HepG2 (cell line): ENCODE results near the gene ABCB6. TPM values are rescaled to one million over a fixed set of nuclear protein-coding genes. Genes with fewer than 3 reads are reported as not detected.
A peak's percentile ranks its signal among the peaks of the same experiment; 100 is the strongest.

ENCODE experiments used
- FOXP1 ChIP-seq, 2 experiments: fragments of 450-650 bp in 1 of 2; IDR thresholded peaks; 2 replicates each; pipeline ENCODE4 v1.6.1; 2017 to 2018; ENCODE audit warnings: antibody characterized with exemption in 1 of 2
- HNRNPLL ChIP-seq: fragments of 200-400 bp; formaldehyde crosslinking; IDR thresholded peaks from 2 replicates; pipeline ENCODE4 v1.6.1; 2017; ENCODE audit warnings: mild to moderate bottlenecking, low read depth, low read length; ENCODE audit not compliant: poor library complexity, severe bottlenecking
- HOXA5 ChIP-seq: sonication (generic); formaldehyde crosslinking; IDR thresholded peaks from 2 replicates; pipeline ENCODE4 v1.4.0; 2020; ENCODE audit warnings: missing genetic modification reagents
- RORA ChIP-seq: sonication (generic); formaldehyde crosslinking; IDR thresholded peaks from 2 replicates; pipeline ENCODE4 v1.5.0; 2020; ENCODE audit warnings: mild to moderate bottlenecking, missing genetic modification reagents, moderate library complexity
- ZBTB38 ChIP-seq: sonication (generic); formaldehyde crosslinking; IDR thresholded peaks from 2 replicates; pipeline ENCODE4 v1.5.1; 2020; ENCODE audit warnings: mild to moderate bottlenecking, missing genetic modification reagents
- ZMYM2 ChIP-seq: sonication (generic); formaldehyde crosslinking; IDR thresholded peaks from 2 replicates; pipeline ENCODE4 v1.8.0; 2022; ENCODE audit warnings: mild to moderate bottlenecking, missing genetic modification reagents
- ZNF292 ChIP-seq: sonication (generic); formaldehyde crosslinking; IDR thresholded peaks from 2 replicates; pipeline ENCODE4 v1.8.1; 2022; ENCODE audit warnings: mild to moderate bottlenecking, low read depth, missing genetic modification reagents, borderline replicate concordance
- ZNF547 ChIP-seq: sonication (generic); formaldehyde crosslinking; IDR thresholded peaks from 2 replicates; pipeline ENCODE4 v1.5.1; 2020; ENCODE audit warnings: mild to moderate bottlenecking, missing genetic modification reagents
- polyA plus RNA-seq, 8 experiments: library from polyadenylated mRNA; depleted of rRNA in 3 of 8; stranded (reverse) in 7 of 8; unstranded in 1 of 8; fragments of >200 nt; fragmentation: Illumina TruSeq in 4 of 8; extraction: Trizol in 4 of 8; gene quantifications; 2 replicates each; pipeline versions ENCODE4 v1.2.1 to v1.2.3, GENCODE V29; 2011 to 2016; ENCODE audit warnings: low read depth in 4 of 8, missing spikeins in 1 of 8, mixed read lengths in 1 of 8; ENCODE audit not compliant: insufficient read depth in 1 of 8
- total RNA-seq, 5 experiments: library from RNA; depleted of rRNA; stranded (reverse); fragments of >200 nt; fragmentation: Illumina TruSeq; extraction: Trizol; gene quantifications; 2 replicates each; pipeline ENCODE4 v1.2.3, GENCODE V29; 2016; ENCODE audit warnings: low read depth in 1 of 5
- TF ChIP-seq, protein P1 (sequence below): sonication (generic); formaldehyde crosslinking; IDR thresholded peaks from 2 replicates; pipeline ENCODE4 v1.5.0; 2020; ENCODE audit warnings: missing genetic modification reagents
- TF ChIP-seq, protein P2 (sequence below): sonication (generic); formaldehyde crosslinking; IDR thresholded peaks from 2 replicates; pipeline ENCODE4 v1.4.0; 2020; ENCODE audit warnings: mild to moderate bottlenecking, missing genetic modification reagents
- TF ChIP-seq, protein P3 (sequence below): sonication (generic); formaldehyde crosslinking; IDR thresholded peaks from 2 replicates; pipeline ENCODE4 v1.5.1; 2020; ENCODE audit warnings: missing genetic modification reagents, mild to moderate bottlenecking, borderline replicate concordance
- TF ChIP-seq, protein P4 (sequence below): sonication (generic); formaldehyde crosslinking; IDR thresholded peaks from 2 replicates; pipeline ENCODE4 v1.8.0; 2022; ENCODE audit warnings: missing genetic modification reagents, low read depth, mild to moderate bottlenecking, borderline replicate concordance
- TF ChIP-seq, protein P5 (sequence below): sonication (generic); formaldehyde crosslinking; IDR thresholded peaks from 2 replicates; pipeline ENCODE4 v1.9.0; 2022; ENCODE audit warnings: low read depth, missing genetic modification reagents
- TF ChIP-seq, protein P6 (sequence below): sonication (generic); formaldehyde crosslinking; IDR thresholded peaks from 2 replicates; pipeline ENCODE4; 2020; ENCODE audit warnings: missing genetic modification reagents, mild to moderate bottlenecking, borderline replicate concordance
- TF ChIP-seq, protein P7 (sequence below): sonication (generic); formaldehyde crosslinking; IDR thresholded peaks from 2 replicates; pipeline ENCODE4 v1.8.0; 2022; ENCODE audit warnings: mild to moderate bottlenecking, missing genetic modification reagents; ENCODE audit not compliant: insufficient replicate concordance

Gene ABCB6
- total and polyA plus RNA-seq, 2 of the 13 experiments (the other 11 are each of a cell fraction or from before 2014, with no cell fraction given): 91.1 to 137 TPM

DNA sequence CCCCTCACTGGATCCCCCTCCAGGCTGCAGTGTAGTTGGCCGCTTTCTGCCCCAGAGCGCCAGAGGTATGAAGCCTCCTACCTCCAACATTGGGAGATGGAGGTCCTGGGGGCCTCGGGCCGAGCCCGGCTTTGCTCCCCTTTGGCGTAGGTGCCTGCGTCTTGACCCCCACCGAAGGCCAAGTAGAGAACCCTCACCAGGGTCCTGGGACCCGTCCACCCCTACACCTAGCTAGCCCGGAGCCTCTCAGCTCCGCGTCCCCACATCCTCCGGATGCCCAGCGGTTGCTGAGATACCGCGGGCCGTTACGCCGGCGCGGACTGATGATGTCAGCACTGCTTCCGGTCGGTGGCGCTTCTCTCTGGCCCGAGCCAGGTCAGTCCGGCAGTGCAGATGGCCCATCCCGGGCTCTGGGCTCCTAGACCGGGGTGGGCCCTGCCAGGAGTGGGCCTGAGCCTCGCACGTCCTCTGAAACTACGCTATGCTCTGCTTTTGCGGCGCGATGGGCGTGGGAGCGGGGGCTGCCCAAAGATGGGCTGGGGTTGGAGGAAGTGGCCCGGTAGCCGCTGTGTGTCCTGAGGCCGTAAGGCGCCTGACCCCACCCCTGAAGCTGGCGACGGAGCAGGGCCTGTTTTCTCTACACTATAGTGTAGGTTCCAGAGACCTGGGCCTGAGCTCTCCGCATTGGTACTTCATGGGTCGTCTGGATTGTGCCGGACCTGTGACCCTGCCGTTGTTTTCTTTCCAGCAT lies 26.6 kb upstream of the ABCB6 start, which contains the start of the genes GLB1L and STK16 (continued):
- TF ChIP-seq, protein P1, sequence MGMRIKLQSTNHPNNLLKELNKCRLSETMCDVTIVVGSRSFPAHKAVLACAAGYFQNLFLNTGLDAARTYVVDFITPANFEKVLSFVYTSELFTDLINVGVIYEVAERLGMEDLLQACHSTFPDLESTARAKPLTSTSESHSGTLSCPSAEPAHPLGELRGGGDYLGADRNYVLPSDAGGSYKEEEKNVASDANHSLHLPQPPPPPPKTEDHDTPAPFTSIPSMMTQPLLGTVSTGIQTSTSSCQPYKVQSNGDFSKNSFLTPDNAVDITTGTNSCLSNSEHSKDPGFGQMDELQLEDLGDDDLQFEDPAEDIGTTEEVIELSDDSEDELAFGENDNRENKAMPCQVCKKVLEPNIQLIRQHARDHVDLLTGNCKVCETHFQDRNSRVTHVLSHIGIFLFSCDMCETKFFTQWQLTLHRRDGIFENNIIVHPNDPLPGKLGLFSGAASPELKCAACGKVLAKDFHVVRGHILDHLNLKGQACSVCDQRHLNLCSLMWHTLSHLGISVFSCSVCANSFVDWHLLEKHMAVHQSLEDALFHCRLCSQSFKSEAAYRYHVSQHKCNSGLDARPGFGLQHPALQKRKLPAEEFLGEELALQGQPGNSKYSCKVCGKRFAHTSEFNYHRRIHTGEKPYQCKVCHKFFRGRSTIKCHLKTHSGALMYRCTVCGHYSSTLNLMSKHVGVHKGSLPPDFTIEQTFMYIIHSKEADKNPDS (CRISPR knock-in tag): no peak
- TF ChIP-seq, protein P2, sequence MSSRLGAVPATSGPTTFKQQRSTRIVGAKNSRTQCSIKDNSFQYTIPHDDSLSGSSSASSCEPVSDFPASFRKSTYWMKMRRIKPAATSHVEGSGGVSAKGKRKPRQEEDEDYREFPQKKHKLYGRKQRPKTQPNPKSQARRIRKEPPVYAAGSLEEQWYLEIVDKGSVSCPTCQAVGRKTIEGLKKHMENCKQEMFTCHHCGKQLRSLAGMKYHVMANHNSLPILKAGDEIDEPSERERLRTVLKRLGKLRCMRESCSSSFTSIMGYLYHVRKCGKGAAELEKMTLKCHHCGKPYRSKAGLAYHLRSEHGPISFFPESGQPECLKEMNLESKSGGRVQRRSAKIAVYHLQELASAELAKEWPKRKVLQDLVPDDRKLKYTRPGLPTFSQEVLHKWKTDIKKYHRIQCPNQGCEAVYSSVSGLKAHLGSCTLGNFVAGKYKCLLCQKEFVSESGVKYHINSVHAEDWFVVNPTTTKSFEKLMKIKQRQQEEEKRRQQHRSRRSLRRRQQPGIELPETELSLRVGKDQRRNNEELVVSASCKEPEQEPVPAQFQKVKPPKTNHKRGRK (CRISPR knock-in tag): no peak
- TF ChIP-seq FOXP1 (IDR thresholded peaks at IDR 0.05): no peak
- no peak; the same call in 1 of the 2 replicates for TF ChIP-seq FOXP1 (CRISPR knock-in tag; IDR thresholded peaks at IDR 0.05)
- TF ChIP-seq, protein P3, sequence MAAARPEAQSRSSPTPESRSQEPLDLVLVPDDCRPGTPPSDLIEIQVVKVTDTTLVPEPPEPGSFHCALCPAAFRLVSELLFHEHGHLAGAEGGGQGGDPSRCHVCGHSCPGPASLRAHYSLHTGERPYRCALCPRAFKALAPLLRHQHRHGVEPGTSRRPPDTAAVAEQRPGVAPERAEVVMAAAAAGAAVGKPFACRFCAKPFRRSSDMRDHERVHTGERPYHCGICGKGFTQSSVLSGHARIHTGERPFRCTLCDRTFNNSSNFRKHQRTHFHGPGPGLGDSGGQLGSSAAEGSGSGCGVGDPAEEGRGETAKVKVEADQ: peak; percentile 99
- TF ChIP-seq RORA (CRISPR knock-in tag): no peak
- peak; percentile 91 for TF ChIP-seq ZNF547
- TF ChIP-seq ZNF292: 0 out of 2 replicates have a peak, but pooled peaks have one; percentile 70
- no peak; the same call in 1 of the 2 replicates for TF ChIP-seq ZMYM2
- TF ChIP-seq ZBTB38 (CRISPR knock-in tag): peak; percentile 78
- TF ChIP-seq HOXA5 (CRISPR knock-in tag): peak; percentile 60; the same call in 1 of the 2 replicates
- peak; percentile 83 for TF ChIP-seq HNRNPLL
- TF ChIP-seq, protein P4, sequence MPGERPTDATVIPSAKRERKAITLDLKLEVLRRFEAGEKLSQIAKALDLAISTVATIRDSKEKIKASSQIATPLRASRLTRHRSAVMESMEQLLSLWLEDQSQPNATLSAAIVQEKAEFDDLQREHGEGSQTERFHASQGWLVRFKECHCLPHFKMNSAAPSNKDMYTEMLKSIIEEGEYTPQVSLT (CRISPR knock-in tag): no peak
- TF ChIP-seq, protein P5, sequence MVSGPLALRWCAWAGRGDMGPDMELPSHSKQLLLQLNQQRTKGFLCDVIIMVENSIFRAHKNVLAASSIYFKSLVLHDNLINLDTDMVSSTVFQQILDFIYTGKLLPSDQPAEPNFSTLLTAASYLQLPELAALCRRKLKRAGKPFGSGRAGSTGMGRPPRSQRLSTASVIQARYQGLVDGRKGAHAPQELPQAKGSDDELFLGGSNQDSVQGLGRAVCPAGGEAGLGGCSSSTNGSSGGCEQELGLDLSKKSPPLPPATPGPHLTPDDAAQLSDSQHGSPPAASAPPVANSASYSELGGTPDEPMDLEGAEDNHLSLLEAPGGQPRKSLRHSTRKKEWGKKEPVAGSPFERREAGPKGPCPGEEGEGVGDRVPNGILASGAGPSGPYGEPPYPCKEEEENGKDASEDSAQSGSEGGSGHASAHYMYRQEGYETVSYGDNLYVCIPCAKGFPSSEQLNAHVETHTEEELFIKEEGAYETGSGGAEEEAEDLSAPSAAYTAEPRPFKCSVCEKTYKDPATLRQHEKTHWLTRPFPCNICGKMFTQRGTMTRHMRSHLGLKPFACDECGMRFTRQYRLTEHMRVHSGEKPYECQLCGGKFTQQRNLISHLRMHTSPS (CRISPR knock-in tag): peak; percentile 85; the same call in 1 of the 2 replicates
- TF ChIP-seq, protein P6, sequence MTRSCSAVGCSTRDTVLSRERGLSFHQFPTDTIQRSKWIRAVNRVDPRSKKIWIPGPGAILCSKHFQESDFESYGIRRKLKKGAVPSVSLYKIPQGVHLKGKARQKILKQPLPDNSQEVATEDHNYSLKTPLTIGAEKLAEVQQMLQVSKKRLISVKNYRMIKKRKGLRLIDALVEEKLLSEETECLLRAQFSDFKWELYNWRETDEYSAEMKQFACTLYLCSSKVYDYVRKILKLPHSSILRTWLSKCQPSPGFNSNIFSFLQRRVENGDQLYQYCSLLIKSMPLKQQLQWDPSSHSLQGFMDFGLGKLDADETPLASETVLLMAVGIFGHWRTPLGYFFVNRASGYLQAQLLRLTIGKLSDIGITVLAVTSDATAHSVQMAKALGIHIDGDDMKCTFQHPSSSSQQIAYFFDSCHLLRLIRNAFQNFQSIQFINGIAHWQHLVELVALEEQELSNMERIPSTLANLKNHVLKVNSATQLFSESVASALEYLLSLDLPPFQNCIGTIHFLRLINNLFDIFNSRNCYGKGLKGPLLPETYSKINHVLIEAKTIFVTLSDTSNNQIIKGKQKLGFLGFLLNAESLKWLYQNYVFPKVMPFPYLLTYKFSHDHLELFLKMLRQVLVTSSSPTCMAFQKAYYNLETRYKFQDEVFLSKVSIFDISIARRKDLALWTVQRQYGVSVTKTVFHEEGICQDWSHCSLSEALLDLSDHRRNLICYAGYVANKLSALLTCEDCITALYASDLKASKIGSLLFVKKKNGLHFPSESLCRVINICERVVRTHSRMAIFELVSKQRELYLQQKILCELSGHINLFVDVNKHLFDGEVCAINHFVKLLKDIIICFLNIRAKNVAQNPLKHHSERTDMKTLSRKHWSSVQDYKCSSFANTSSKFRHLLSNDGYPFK: peak; percentile 93; the same call in 1 of the 2 replicates
- TF ChIP-seq, protein P7, sequence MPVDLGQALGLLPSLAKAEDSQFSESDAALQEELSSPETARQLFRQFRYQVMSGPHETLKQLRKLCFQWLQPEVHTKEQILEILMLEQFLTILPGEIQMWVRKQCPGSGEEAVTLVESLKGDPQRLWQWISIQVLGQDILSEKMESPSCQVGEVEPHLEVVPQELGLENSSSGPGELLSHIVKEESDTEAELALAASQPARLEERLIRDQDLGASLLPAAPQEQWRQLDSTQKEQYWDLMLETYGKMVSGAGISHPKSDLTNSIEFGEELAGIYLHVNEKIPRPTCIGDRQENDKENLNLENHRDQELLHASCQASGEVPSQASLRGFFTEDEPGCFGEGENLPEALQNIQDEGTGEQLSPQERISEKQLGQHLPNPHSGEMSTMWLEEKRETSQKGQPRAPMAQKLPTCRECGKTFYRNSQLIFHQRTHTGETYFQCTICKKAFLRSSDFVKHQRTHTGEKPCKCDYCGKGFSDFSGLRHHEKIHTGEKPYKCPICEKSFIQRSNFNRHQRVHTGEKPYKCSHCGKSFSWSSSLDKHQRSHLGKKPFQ (CRISPR knock-in tag): no peak
